HepG2 (cell line): Measurements from ENCODE around the gene TGIF1. TPM values are rescaled to one million over a fixed set of nuclear protein-coding genes. Genes with fewer than 3 reads are reported as not detected.

ENCODE experiments used
- ARID3A ChIP-seq: IDR thresholded peaks from 2 replicates; pipeline ENCODE4 v1.6.1; 2012; ENCODE audit warnings: low read depth, low read length, improper control_type of control experiment
- ARNTL ChIP-seq: sonication (generic); formaldehyde crosslinking; IDR thresholded peaks from 2 replicates; pipeline ENCODE4 v1.4.0; 2020; ENCODE audit warnings: mild to moderate bottlenecking, missing genetic modification reagents
- ATF1 ChIP-seq: IDR thresholded peaks from 2 replicates; pipeline ENCODE4 v1.6.1; 2016; ENCODE audit warnings: mild to moderate bottlenecking, control low read depth
- ETV5 ChIP-seq: IDR thresholded peaks from 2 replicates; pipeline ENCODE4 v1.6.1; 2018; ENCODE audit warnings: missing biosample characterization, missing genetic modification reagents, inconsistent platforms, borderline replicate concordance
- FOXA1 ChIP-seq, 2 experiments: fragments of 450-650 bp in 1 of 2; sonication (generic) in 1 of 2; formaldehyde crosslinking in 1 of 2; IDR thresholded peaks; 2 replicates each; pipeline versions ENCODE4 v1.4.0 to v1.6.1; 2016 to 2020; ENCODE audit warnings: missing genetic modification reagents in 1 of 2
- HES4 ChIP-seq: sonication (generic); formaldehyde crosslinking; IDR thresholded peaks from 2 replicates; pipeline ENCODE4 v1.9.0; 2021; ENCODE audit warnings: mild to moderate bottlenecking, missing genetic modification reagents, borderline replicate concordance
- HNRNPUL1 ChIP-seq: fragments of 200-400 bp; formaldehyde crosslinking; IDR thresholded peaks from 2 replicates; pipeline ENCODE4 v1.6.1; 2017; ENCODE audit warnings: low read depth, mild to moderate bottlenecking, low read length, moderate library complexity
- KAT2B ChIP-seq: fragments of 150-350 bp; IDR thresholded peaks from 2 replicates; pipeline ENCODE4 v1.6.1; 2014; ENCODE audit warnings: low read depth, low read length, borderline replicate concordance
- KMT2B ChIP-seq: IDR thresholded peaks from 2 replicates; pipeline ENCODE4 v1.6.1; 2016; ENCODE audit warnings: missing genetic modification reagents, missing compliant biosample characterization
- MEF2D ChIP-seq: sonication (generic); formaldehyde crosslinking; IDR thresholded peaks from 2 replicates; pipeline ENCODE4 v1.5.1; 2020; ENCODE audit warnings: mild to moderate bottlenecking, missing genetic modification reagents
- PAX8 ChIP-seq: sonication (generic); formaldehyde crosslinking; IDR thresholded peaks from 2 replicates; pipeline ENCODE4 v1.8.0; 2022; ENCODE audit warnings: mild to moderate bottlenecking, missing genetic modification reagents, borderline replicate concordance
- POLR2G ChIP-seq: fragments of 200-400 bp; formaldehyde crosslinking; IDR thresholded peaks from 2 replicates; pipeline ENCODE4 v1.6.1; 2018; ENCODE audit warnings: mild to moderate bottlenecking, low read depth, low read length, moderate library complexity
- RERE ChIP-seq: IDR thresholded peaks from 2 replicates; pipeline ENCODE4 v1.6.1; 2016; ENCODE audit warnings: low read depth, missing genetic modification reagents, missing compliant biosample characterization
- RXRA ChIP-seq: sonication (generic); formaldehyde crosslinking; IDR thresholded peaks from 2 replicates; pipeline ENCODE4 v1.5.1; 2020; ENCODE audit warnings: missing genetic modification reagents
- SETDB1 ChIP-seq: sonication (generic); formaldehyde crosslinking; IDR thresholded peaks from 2 replicates; pipeline ENCODE4 v1.5.1; 2020; ENCODE audit warnings: missing genetic modification reagents, mild to moderate bottlenecking, borderline replicate concordance
- ZBTB14 ChIP-seq: sonication (generic); formaldehyde crosslinking; IDR thresholded peaks from 2 replicates; pipeline ENCODE4 v1.4.0; 2020; ENCODE audit warnings: missing genetic modification reagents
- ZGPAT ChIP-seq: IDR thresholded peaks from 2 replicates; pipeline ENCODE4 v1.6.1; 2016; ENCODE audit warnings: mild to moderate bottlenecking
- ZNF567 ChIP-seq: sonication (generic); formaldehyde crosslinking; IDR thresholded peaks from 2 replicates; pipeline ENCODE4 v1.8.1; 2023; ENCODE audit warnings: mild to moderate bottlenecking, missing genetic modification reagents, borderline replicate concordance
- ZSCAN25 ChIP-seq: sonication (generic); formaldehyde crosslinking; IDR thresholded peaks from 2 replicates; pipeline ENCODE4 v1.8.0; 2022; ENCODE audit warnings: mild to moderate bottlenecking, missing genetic modification reagents
- polyA plus RNA-seq, 8 experiments: library from polyadenylated mRNA; depleted of rRNA in 3 of 8; stranded (reverse) in 7 of 8; unstranded in 1 of 8; fragments of >200 nt; fragmentation: Illumina TruSeq in 4 of 8; extraction: Trizol in 4 of 8; gene quantifications; 2 replicates each; pipeline versions ENCODE4 v1.2.1 to v1.2.3, GENCODE V29; 2011 to 2016; ENCODE audit warnings: low read depth in 4 of 8, missing spikeins in 1 of 8, mixed read lengths in 1 of 8; ENCODE audit not compliant: insufficient read depth in 1 of 8
- total RNA-seq, 5 experiments: library from RNA; depleted of rRNA; stranded (reverse); fragments of >200 nt; fragmentation: Illumina TruSeq; extraction: Trizol; gene quantifications; 2 replicates each; pipeline ENCODE4 v1.2.3, GENCODE V29; 2016; ENCODE audit warnings: low read depth in 1 of 5

Gene TGIF1
- total and polyA plus RNA-seq, 2 of the 13 experiments (the other 11 are each of a cell fraction or from before 2014, with no cell fraction given): 50.0 to 76.1 TPM

- no peak; the same call in 1 of the 2 replicates for TF ChIP-seq RERE (CRISPR knock-in tag)
- no peak for TF ChIP-seq ARNTL (CRISPR knock-in tag)
- no peak for TF ChIP-seq ARID3A
- peak; percentile 75; the same call in 1 of the 2 replicates for TF ChIP-seq ETV5 (CRISPR knock-in tag)
- TF ChIP-seq MEF2D (CRISPR knock-in tag): peak; percentile 87
- peak; percentile 95 for TF ChIP-seq ZGPAT (CRISPR knock-in tag)
- peak; percentile 89 for TF ChIP-seq POLR2G
- no peak for TF ChIP-seq SETDB1 (CRISPR knock-in tag)
- TF ChIP-seq FOXA1 (IDR thresholded peaks at IDR 0.05): no peak
- peak; percentile 67; the same call in 1 of the 2 replicates for TF ChIP-seq FOXA1 (CRISPR knock-in tag; IDR thresholded peaks at IDR 0.05)
- peak; percentile 71; the same call in 1 of the 2 replicates for TF ChIP-seq ZSCAN25 (CRISPR knock-in tag)
- no peak for TF ChIP-seq ATF1 (CRISPR knock-in tag)
- TF ChIP-seq ZBTB14: no peak
- peak; percentile 67 for TF ChIP-seq KMT2B (CRISPR knock-in tag)
- TF ChIP-seq HES4 (CRISPR knock-in tag): no peak
- TF ChIP-seq ZNF567: 0 out of 2 replicates have a peak, but pooled peaks have one; percentile 51
- TF ChIP-seq PAX8 (CRISPR knock-in tag): no peak
- peak; percentile 45; the same call in 1 of the 2 replicates for TF ChIP-seq HNRNPUL1
- peak; percentile 83 for TF ChIP-seq RXRA (CRISPR knock-in tag)
- TF ChIP-seq KAT2B: no peak
These were observed 1.8 kb upstream of the TGIF1 start (continued) for GRCh38 chr18:3447895-3448837.
